GM18526 (cell line): ENCODE measurements around the gene APCDD1L.

ENCODE experiments used
- POLR2A ChIP-seq: IDR thresholded peaks from 3 replicates; pipeline ENCODE4 v1.6.1; 2011; ENCODE audit not compliant: insufficient read length; ENCODE audit errors: extremely low read depth

The APCDD1L gene

DNA sequence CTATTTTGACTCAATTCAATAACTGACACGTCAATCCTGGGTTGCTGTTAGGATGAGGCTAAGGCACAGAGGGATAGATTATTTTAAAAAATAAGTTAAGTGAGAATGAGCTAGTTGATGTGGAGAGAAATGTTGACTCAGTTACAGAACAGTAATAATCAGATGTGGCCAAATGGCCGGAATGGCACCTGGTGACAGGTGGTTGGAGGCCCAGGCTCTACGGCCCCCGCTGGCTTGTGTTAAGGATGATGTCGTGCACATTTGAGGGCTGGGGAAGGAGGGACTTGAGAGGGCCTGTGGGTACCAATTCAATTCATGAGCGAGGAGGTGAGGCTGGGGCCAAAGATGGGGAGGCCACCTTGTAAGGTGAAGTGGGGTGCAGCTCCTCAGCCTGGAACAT lies 31.7 kb downstream of the APCDD1L start:
- TF ChIP-seq POLR2A = no peak

- no peak for TF ChIP-seq POLR2A
Observed at GRCh38 chr20:58483051-58483450, 32.1 kb downstream of the APCDD1L start.

GRCh38 chr20:58482416-58482815 lies 32.8 kb downstream of the APCDD1L start:
- TF ChIP-seq POLR2A = no peak

- no peak for TF ChIP-seq POLR2A
Observed at GRCh38 chr20:58481481-58482021, 33.6 kb downstream of the APCDD1L start.

- no peak for TF ChIP-seq POLR2A
Observed at GRCh38 chr20:58480551-58481336, 34.5 kb downstream of the APCDD1L start.

DNA sequence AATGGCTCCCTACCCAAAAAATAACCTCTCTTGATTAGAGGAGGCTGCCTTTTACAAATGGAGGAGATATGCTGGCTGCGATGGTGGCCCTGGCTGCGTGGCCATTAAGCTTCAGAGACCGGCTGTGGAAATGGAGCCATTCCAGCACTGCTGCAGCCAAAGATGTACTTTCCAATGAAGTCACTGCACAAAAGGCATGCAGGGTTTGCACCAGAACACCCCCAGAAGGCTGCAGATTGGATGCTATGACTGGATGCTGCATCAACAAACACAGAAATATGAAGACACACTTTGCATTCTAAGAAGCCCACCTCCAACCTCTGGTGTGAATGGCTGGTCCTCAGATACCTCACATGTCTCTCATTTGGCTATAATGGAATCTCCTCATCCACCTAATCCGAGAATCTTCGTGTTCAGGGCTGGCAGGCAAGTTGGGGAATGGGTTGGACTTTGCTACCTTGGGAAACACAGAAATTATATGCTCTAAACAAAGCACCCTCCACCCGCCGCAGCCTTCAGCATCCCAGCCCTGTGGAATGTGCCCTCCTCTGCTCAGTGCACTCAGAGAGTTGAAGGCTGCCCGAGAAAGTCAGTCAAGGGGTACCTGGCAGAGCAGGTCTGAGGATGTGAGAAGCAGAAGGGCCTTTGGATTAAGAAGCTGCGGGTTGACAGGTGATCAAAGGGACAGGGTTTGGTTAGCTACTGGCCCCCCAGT lies 35.3 kb downstream of the APCDD1L start:
- no peak for TF ChIP-seq POLR2A

- TF ChIP-seq POLR2A = no peak
Observed at GRCh38 chr20:58478141-58478805, 36.9 kb downstream of the APCDD1L start.

DNA sequence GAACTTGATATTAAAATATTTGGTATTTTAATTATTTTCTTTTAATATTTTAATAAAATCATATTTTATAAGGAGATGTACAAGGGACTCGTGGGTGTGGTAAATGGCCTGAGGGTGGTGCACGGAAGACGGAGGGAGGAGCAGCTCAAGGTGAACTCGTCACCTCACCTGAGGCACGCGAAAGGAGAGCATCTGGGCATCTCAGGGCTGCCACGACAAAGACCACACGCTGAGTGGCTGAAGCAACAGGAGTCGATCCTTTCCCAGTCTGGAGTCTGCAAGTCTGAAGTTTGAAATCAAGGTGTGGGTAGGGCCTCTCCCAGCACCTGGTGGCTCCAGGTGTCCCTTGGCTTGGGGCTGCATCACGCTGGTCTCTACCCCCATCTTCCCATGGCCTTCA lies 39.7 kb downstream of the APCDD1L start:
- TF ChIP-seq POLR2A = no peak

DNA sequence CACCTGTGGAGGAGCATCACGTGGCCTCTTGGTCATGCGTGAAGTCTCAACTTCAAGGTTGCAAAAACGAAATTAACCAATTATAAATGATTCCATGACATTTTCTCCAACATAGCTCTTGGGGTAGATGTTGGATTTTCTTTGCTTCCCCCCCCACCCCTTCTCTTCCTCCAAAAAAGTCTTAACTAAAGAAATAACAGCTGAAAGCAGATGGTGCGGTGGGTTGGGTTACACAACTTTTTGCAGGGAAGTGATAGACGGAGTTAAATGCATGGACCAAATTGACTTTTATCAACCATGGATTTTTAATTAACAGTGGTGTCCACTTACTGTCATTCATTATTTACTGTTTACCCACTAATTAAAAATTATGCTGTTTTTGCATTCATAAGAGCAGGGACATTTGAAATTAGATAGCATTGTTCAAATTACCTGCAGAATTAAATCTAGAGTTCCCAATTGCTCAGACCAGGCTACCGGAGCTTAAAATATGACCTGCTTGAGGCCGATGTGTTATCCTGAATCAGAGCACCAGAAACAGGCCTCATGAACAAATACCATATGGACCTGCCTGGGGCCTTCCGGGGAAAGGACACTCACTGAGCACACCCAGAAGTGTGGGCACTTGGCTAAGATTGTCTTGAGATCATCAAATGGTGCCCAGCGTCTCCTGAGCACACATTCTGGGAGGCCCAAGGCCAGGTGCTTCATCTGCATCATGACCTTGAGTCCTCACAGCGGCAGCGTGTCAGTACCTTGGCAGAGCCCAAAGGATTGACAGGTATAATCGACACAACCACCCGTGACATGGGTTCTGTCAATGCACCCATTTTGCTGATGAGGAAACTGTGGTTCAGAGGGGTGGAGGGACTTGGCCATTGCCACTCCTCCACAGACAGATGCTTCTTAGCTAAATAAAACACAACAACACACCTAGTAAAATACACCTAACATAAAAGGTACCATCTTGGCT lies 41.5 kb downstream of the APCDD1L start:
- TF ChIP-seq POLR2A = no peak

- TF ChIP-seq POLR2A = no peak
Observed at GRCh38 chr20:58472273-58473018, 42.8 kb downstream of the APCDD1L start.

GRCh38 chr20:58471193-58472164 lies 43.7 kb downstream of the APCDD1L start:
- TF ChIP-seq POLR2A = no peak

DNA sequence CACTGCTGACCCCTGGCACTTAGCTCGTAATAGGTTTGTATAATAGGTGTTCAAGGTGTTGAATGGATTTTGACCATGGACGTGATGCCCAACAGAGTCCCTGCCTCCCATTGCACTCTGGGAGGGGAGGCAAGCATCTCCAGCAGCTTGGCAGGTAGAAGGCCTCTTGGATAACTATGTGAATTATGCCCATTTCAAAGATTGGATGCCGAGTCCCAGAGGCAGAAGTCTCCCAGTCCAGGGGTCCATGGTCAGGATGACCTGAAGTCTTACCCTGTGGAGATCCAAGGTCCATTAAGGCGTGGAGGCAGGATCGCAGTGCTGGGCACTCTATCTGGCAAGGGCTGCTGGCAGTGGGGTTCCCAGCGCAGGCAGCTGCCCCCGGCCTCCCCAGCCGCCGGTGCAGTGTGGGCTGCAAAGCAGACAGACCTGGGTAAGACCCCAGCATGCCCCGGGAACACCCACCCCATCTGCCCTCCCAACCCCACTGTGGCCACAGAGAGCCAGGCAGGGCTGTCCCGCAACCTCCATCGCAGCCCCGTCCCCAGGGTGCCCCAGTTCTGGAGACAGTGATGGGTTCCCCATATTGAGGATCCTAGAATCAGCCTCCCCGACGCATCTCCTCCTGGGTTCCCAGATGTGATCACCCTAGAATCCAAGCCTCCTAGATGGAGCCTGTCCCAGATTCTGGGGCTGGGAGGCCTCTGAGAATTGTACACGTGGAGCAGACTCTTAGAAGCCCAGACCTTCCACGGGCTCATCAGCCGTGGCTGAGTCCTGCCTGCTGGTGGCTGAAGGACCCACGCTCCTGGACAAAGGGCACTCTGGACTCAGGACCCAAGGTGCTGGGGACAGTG lies 44.6 kb downstream of the APCDD1L start:
- no peak for TF ChIP-seq POLR2A

DNA sequence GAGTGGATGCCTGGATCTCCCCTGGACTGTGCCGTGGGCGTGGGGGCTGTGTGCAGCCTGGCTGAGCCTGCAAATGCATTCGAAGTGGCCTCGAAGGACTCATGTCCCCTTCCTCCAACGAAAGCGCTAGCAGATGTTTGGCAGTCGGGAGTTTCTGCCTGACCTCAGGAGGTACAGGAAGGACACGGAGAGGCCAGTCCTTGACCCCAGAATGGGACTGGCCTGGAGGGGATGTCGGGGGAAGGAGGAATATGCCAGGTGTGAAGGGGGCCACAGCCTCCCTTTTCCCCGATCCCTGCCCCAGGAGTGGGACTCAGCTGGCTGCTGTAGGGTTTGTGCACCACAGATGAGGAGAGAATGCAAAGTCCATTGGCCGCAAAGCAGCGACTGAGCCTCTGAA lies 45.6 kb downstream of the APCDD1L start:
- TF ChIP-seq POLR2A = no peak
